Adrenal gland (tissue), 5 donors: Measurements from ENCODE around the gene ZFR2.
A peak's percentile ranks its signal among the peaks of the same experiment; 100 is the strongest.

Experiments used
- CTCF ChIP-seq, 6 experiments: fragments of 450-650 bp in 4 of 6; fragments of 200-600 bp in 2 of 6; sonication (generic) in 1 of 6; IDR thresholded peaks; 1 replicate in 5 of 6; 2 replicates in 1 of 6; pipeline versions ENCODE4 v1.5.1 to v1.8.0; 2016 to 2021; ENCODE audit warnings: antibody characterized with exemption in 6 of 6, mild to moderate bottlenecking in 2 of 6, moderate library complexity in 1 of 6
- POLR2A ChIP-seq, 2 donors: fragments of 450-650 bp; IDR thresholded peaks; one replicate each; pipeline ENCODE4 v1.6.1; 2017; ENCODE audit warnings: antibody characterized with exemption in 2 of 2, mild to moderate bottlenecking in 2 of 2, moderate library complexity in 1 of 2
- donor health status: DM: no; HTN: no; CAD: no.

- peak in 2 of 6 experiments; percentile 12 to 21 for TF ChIP-seq CTCF (IDR thresholded peaks at IDR 0.05)
- no peak for TF ChIP-seq POLR2A (IDR thresholded peaks at IDR 0.05)
These were observed 84.9 kb downstream of the ZFR2 start for GRCh38 chr19:3783660-3784584.
